ENCODE data around the gene KRT77. TPM values are rescaled to one million over a fixed set of nuclear protein-coding genes. Genes with fewer than 3 reads are reported as not detected.

The KRT77 gene
- total RNA-seq, 1 donor, result not detected

- Histone ChIP-seq H3K27me3 (ENCODE audit: insufficient read depth, low read length) (no peaks in the 10 kb centered on the region), H3K27ac (ENCODE audit: low read depth, low read length) (no peak overlapping the region), H2AFZ (ENCODE audit: low read length) (no peak overlapping the region), H3K79me2 (ENCODE audit: insufficient read depth, low read length) (no peaks in the 10 kb centered on the region), H3K4me2 (ENCODE audit: insufficient read depth, low read length) (no peak overlapping the region), H3K4me1 (ENCODE audit: insufficient read depth, low read length) (no peaks in the 10 kb centered on the region), H3K4me3 (ENCODE audit: insufficient read depth, low read length) (no peak overlapping the region), H3K9me3 (ENCODE audit: low read depth, low read length) (no peaks in the 10 kb centered on the region), H3K36me3 (ENCODE audit: insufficient read depth, low read length) (no peaks in the 10 kb centered on the region), H4K20me1 (ENCODE audit: insufficient read depth, low read length) (no peaks in the 10 kb centered on the region)
- DNase-seq (ENCODE audit: insufficient read length, low spot score, missing footprints), result no peak
- TF ChIP-seq CTCF (IDR thresholded peaks at IDR 0.05; ENCODE audit: extremely low read depth, low read depth, low read length), result no peak
Observed at GRCh38 chr12:52742822-52743457, 39.6 kb upstream of the KRT77 start.

GRCh38 chr12:52742196-52742580 is 38.9 kb upstream of the KRT77 start:
- no peak for TF ChIP-seq CTCF (IDR thresholded peaks at IDR 0.05; ENCODE audit: extremely low read depth, low read depth, low read length)
- no peak overlapping the region for H2AFZ ChIP-seq (ENCODE audit: low read length)
- no peak for DNase-seq (ENCODE audit: insufficient read length, low spot score, missing footprints)
- no peak overlapping the region for H3K27ac ChIP-seq (ENCODE audit: low read depth, low read length)
- no peaks in the 10 kb centered on the region for H3K4me1 ChIP-seq (ENCODE audit: insufficient read depth, low read length)
- H3K79me2 ChIP-seq (ENCODE audit: insufficient read depth, low read length), result no peaks in the 10 kb centered on the region
- H4K20me1 ChIP-seq (ENCODE audit: insufficient read depth, low read length), result no peaks in the 10 kb centered on the region
- H3K4me2 ChIP-seq (ENCODE audit: insufficient read depth, low read length), result no peak overlapping the region
- no peaks in the 10 kb centered on the region for H3K36me3 ChIP-seq (ENCODE audit: insufficient read depth, low read length)
- no peak overlapping the region for H3K4me3 ChIP-seq (ENCODE audit: insufficient read depth, low read length)
- no peaks in the 10 kb centered on the region for H3K9me3 ChIP-seq (ENCODE audit: low read depth, low read length)
- H3K27me3 ChIP-seq (ENCODE audit: insufficient read depth, low read length), result no peaks in the 10 kb centered on the region

- H3K27ac ChIP-seq (ENCODE audit: low read depth, low read length), result no peak overlapping the region
- H3K4me3 ChIP-seq (ENCODE audit: insufficient read depth, low read length), result no peak overlapping the region
- DNase-seq (ENCODE audit: insufficient read length, low spot score, missing footprints), result no peak
- TF ChIP-seq CTCF (IDR thresholded peaks at IDR 0.05; ENCODE audit: extremely low read depth, low read depth, low read length), result no peak
- H3K36me3 ChIP-seq (ENCODE audit: insufficient read depth, low read length), result no peaks in the 10 kb centered on the region
- H3K27me3 ChIP-seq (ENCODE audit: insufficient read depth, low read length), result peaks cover 2% of the 10 kb centered on the region
- H3K4me2 ChIP-seq (ENCODE audit: insufficient read depth, low read length), result no peak overlapping the region
- H3K9me3 ChIP-seq (ENCODE audit: low read depth, low read length), result no peaks in the 10 kb centered on the region
- no peak overlapping the region for H2AFZ ChIP-seq (ENCODE audit: low read length)
- no peaks in the 10 kb centered on the region for H3K79me2 ChIP-seq (ENCODE audit: insufficient read depth, low read length)
- H4K20me1 ChIP-seq (ENCODE audit: insufficient read depth, low read length), result no peaks in the 10 kb centered on the region
- H3K4me1 ChIP-seq (ENCODE audit: insufficient read depth, low read length), result no peaks in the 10 kb centered on the region
Observed at GRCh38 chr12:52741375-52742195, 38.3 kb upstream of the KRT77 start.

- no peak for DNase-seq (ENCODE audit: insufficient read length, low spot score, missing footprints)
Observed at GRCh38 chr12:52740584-52740983, 37.3 kb upstream of the KRT77 start.

More at GRCh38 chr12:52740584-52740983, 37.3 kb upstream of the KRT77 start:
- Histone ChIP-seq H3K4me3 (ENCODE audit: insufficient read depth, low read length) (no peak overlapping the region), H3K79me2 (ENCODE audit: insufficient read depth, low read length) (no peaks in the 10 kb centered on the region), H4K20me1 (ENCODE audit: insufficient read depth, low read length) (no peaks in the 10 kb centered on the region), H3K4me2 (ENCODE audit: insufficient read depth, low read length) (no peak overlapping the region), H3K27ac (ENCODE audit: low read depth, low read length) (no peak overlapping the region), H3K27me3 (ENCODE audit: insufficient read depth, low read length) (peaks cover 2% of the 10 kb centered on the region), H3K36me3 (ENCODE audit: insufficient read depth, low read length) (no peaks in the 10 kb centered on the region), H3K4me1 (ENCODE audit: insufficient read depth, low read length) (no peaks in the 10 kb centered on the region), H3K9me3 (ENCODE audit: low read depth, low read length) (no peaks in the 10 kb centered on the region), H2AFZ (ENCODE audit: low read length) (no peak overlapping the region)
- no peak for TF ChIP-seq CTCF (IDR thresholded peaks at IDR 0.05; ENCODE audit: extremely low read depth, low read depth, low read length)

Measured in osteoblast (primary cell).